ENCODE measurements around the gene PALLD.

The PALLD gene

DNA sequence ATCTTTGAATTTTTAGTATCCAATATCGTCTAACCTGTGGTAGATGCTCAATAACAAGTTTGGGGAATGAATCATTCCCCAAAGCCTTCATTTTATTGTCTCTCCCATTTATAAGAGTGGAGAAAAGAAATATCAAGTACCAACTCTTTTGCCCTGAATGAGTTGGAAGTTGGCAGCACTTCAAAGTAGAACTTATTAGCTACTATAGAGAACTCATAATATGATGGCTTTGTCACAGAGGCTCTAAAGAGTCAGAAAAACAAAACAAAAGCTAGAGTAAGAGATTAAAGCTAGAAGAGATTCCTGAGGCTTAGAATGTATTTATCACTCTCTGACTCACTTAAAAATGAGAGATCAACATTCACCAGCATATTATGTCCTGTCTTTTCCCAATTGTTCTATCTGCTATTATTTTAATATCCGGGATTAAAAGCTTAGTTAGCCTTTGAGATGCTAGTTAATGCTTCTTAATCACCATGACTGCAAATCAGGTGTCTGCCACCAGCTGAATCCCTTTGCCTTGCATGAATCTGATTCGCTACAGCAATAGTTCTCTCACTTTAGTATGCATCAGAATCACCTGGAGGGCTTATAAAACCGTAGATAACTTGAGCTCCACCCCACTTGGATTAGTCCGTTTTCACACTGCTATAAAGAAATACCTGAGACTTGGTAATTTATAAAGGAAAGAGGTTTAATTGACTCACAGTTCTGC is 77.9 kb downstream of the PALLD start:
- Histone ChIP-seq H3K36me3 (ENCODE audit: insufficient read depth, low read length) (no peaks in the 10 kb centered on the region), H3K9me3 (ENCODE audit: low read depth, low read length) (no peaks in the 10 kb centered on the region), H3K9ac (ENCODE audit: insufficient read length) (no peak overlapping the region), H3K4me3 (no peak overlapping the region), H3K27ac (no peak overlapping the region)
- TF ChIP-seq POLR2AphosphoS5 (IDR thresholded peaks at IDR 0.05; ENCODE audit: borderline replicate concordance, low read depth, low read length) (no peak), FOXP2 (optimal IDR thresholded peaks at IDR 0.05; ENCODE audit: control extremely low read depth, extremely low read length, insufficient read depth) (no peak), EZH2 (IDR thresholded peaks at IDR 0.05) (no peak)
- DNase-seq (ENCODE audit: low read depth, low spot score): no peak

- no peak for DNase-seq (ENCODE audit: low read depth, low spot score)
- Histone ChIP-seq H3K9ac (ENCODE audit: insufficient read length) (no peak overlapping the region), H3K27ac (no peak overlapping the region), H3K36me3 (ENCODE audit: insufficient read depth, low read length) (no peaks in the 10 kb centered on the region), H3K4me3 (no peak overlapping the region), H3K9me3 (ENCODE audit: low read depth, low read length) (no peaks in the 10 kb centered on the region)
- TF ChIP-seq POLR2AphosphoS5 (IDR thresholded peaks at IDR 0.05; ENCODE audit: borderline replicate concordance, low read depth, low read length) (no peak), EZH2 (IDR thresholded peaks at IDR 0.05) (no peak), FOXP2 (optimal IDR thresholded peaks at IDR 0.05; ENCODE audit: control extremely low read depth, extremely low read length, insufficient read depth) (no peak)
Observed at GRCh38 chr4:168575473-168575872, 78.6 kb downstream of the PALLD start.

DNA sequence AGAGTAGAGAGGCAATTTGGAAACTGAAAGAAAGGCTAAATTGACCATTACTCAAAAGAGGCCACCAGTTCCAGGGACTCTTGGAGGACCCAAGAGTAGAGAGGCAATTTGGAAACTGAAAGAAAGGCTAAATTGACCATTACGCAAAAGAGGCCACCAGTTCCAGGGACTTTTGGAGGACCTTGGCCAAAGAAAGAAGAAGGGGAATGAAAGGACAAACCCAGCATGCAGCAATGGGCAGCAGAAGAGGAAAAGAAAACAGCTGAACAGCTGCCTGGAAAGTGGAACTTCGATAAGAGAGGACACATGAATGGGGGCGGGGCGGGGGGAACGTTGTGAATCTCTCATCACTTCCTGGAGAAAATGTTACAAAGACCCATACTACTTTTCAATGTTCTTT is 80.8 kb downstream of the PALLD start:
- H3K9ac ChIP-seq (ENCODE audit: insufficient read length): no peak overlapping the region
- no peak overlapping the region for H3K4me3 ChIP-seq
- DNase-seq (ENCODE audit: low read depth, low spot score): no peak
- TF ChIP-seq FOXP2 (optimal IDR thresholded peaks at IDR 0.05; ENCODE audit: control extremely low read depth, extremely low read length, insufficient read depth): no peak
- no peak for TF ChIP-seq EZH2 (IDR thresholded peaks at IDR 0.05)
- TF ChIP-seq POLR2AphosphoS5 (IDR thresholded peaks at IDR 0.05; ENCODE audit: borderline replicate concordance, low read depth, low read length): no peak
- no peaks in the 10 kb centered on the region for H3K9me3 ChIP-seq (ENCODE audit: low read depth, low read length)
- no peak overlapping the region for H3K27ac ChIP-seq
- no peaks in the 10 kb centered on the region for H3K36me3 ChIP-seq (ENCODE audit: insufficient read depth, low read length)

- no peaks in the 10 kb centered on the region for H3K36me3 ChIP-seq (ENCODE audit: insufficient read depth, low read length)
- no peaks in the 10 kb centered on the region for H3K9me3 ChIP-seq (ENCODE audit: low read depth, low read length)
- H3K27ac ChIP-seq: no peak overlapping the region
- no peak for DNase-seq (ENCODE audit: low read depth, low spot score)
- H3K9ac ChIP-seq (ENCODE audit: insufficient read length): no peak overlapping the region
- TF ChIP-seq POLR2AphosphoS5 (IDR thresholded peaks at IDR 0.05; ENCODE audit: borderline replicate concordance, low read depth, low read length) (no peak), FOXP2 (optimal IDR thresholded peaks at IDR 0.05; ENCODE audit: control extremely low read depth, extremely low read length, insufficient read depth) (no peak), EZH2 (IDR thresholded peaks at IDR 0.05) (no peak)
- H3K4me3 ChIP-seq: no peak overlapping the region
Observed at GRCh38 chr4:168580228-168580627, 83.4 kb downstream of the PALLD start.

DNA sequence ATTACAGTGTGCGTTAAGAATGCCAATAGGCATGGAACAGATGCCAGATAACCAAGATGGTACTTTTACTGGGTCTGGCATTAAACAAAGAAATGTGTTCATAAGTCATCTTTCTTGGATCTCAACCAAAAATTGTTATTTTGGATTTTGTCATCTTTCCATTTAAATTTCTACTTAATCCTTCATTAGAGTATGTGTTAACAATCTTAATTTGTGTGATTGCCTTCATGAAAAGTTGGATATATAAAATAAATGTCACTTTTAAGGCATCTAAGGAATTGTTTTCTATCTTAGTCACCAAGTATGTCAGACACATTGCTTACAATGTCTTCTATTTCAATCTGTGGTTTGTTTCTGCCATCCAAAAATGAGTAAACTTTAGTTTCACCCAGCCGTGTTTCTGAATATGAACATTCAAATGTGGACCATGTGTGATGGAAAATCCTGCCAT is 87.5 kb downstream of the PALLD start:
- Histone ChIP-seq H3K9ac (ENCODE audit: insufficient read length) (no peak overlapping the region), H3K4me3 (no peak overlapping the region), H3K9me3 (ENCODE audit: low read depth, low read length) (no peaks in the 10 kb centered on the region), H3K36me3 (ENCODE audit: insufficient read depth, low read length) (no peaks in the 10 kb centered on the region), H3K27ac (no peak overlapping the region)
- TF ChIP-seq FOXP2 (optimal IDR thresholded peaks at IDR 0.05; ENCODE audit: control extremely low read depth, extremely low read length, insufficient read depth) (no peak), POLR2AphosphoS5 (IDR thresholded peaks at IDR 0.05; ENCODE audit: borderline replicate concordance, low read depth, low read length) (no peak), EZH2 (IDR thresholded peaks at IDR 0.05) (no peak)
- no peak for DNase-seq (ENCODE audit: low read depth, low spot score)

DNA sequence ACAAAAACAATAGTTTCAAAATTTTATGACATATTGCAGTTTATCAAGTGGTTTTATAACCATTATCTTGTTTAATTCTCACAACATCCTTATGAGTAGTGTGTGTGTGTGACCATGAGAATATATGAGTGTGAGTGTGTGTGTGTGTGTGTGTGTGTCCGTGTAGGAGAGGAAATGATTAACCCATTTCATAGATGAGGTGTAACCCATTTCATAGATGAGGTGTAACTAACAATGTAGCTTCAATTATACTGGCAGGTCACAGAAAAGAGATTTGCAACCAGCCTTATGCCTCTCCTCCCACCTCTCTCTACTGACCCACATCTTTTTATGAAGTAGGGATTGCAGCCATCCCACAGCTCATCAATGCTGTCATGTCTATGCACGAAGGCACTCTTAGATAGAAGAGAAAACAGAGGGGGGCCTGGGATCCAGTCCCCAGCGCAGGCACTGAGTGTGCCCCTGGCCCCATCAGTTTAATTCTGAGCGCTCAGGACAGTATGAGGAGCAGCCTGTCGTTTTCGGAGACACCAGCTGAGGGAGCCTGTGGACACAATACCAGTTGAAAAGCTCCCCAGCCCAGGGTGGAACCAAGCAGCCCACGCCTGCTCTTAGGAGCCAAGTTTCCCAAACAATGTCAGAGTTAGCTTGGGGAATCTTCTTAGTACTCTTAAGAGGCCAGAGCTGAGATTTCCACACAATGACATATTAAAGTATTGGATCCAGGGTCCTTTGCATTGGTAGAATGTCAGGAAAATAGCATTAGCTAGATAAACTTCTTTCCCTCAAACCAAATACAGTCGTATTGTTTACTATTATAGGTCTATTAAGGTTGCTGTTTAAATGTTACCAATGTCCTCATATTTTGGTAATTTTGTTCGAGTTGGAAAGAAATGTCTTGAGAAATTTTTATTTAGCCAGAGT is 88.6 kb downstream of the PALLD start:
- Histone ChIP-seq H3K9ac (ENCODE audit: insufficient read length) (no peak overlapping the region), H3K27ac (no peak overlapping the region)
- DNase-seq (ENCODE audit: low read depth, low spot score): no peak

GRCh38 chr4:168586926-168587325 is 90.1 kb downstream of the PALLD start:
- Histone ChIP-seq H3K9me3 (ENCODE audit: low read depth, low read length) (no peaks in the 10 kb centered on the region), H3K9ac (ENCODE audit: insufficient read length) (no peak overlapping the region), H3K4me3 (no peak overlapping the region), H3K36me3 (ENCODE audit: insufficient read depth, low read length) (no peaks in the 10 kb centered on the region), H3K27ac (no peak overlapping the region)
- TF ChIP-seq FOXP2 (optimal IDR thresholded peaks at IDR 0.05; ENCODE audit: control extremely low read depth, extremely low read length, insufficient read depth): no peak
- no peak for TF ChIP-seq EZH2 (IDR thresholded peaks at IDR 0.05)
- TF ChIP-seq POLR2AphosphoS5 (IDR thresholded peaks at IDR 0.05; ENCODE audit: borderline replicate concordance, low read depth, low read length): no peak
- no peak for DNase-seq (ENCODE audit: low read depth, low spot score)

More for the DNA sequence above, 88.6 kb downstream of the PALLD start:
- H3K36me3 ChIP-seq (ENCODE audit: insufficient read depth, low read length): no peaks in the 10 kb centered on the region
- no peak overlapping the region for H3K4me3 ChIP-seq
- H3K9me3 ChIP-seq (ENCODE audit: low read depth, low read length): no peaks in the 10 kb centered on the region
- TF ChIP-seq FOXP2 (optimal IDR thresholded peaks at IDR 0.05; ENCODE audit: control extremely low read depth, extremely low read length, insufficient read depth) (no peak), EZH2 (IDR thresholded peaks at IDR 0.05) (no peak), POLR2AphosphoS5 (IDR thresholded peaks at IDR 0.05; ENCODE audit: borderline replicate concordance, low read depth, low read length) (no peak)

- no peak for TF ChIP-seq EZH2 (IDR thresholded peaks at IDR 0.05)
- no peak for TF ChIP-seq FOXP2 (optimal IDR thresholded peaks at IDR 0.05; ENCODE audit: control extremely low read depth, extremely low read length, insufficient read depth)
- no peak for TF ChIP-seq POLR2AphosphoS5 (IDR thresholded peaks at IDR 0.05; ENCODE audit: borderline replicate concordance, low read depth, low read length)
- no peak overlapping the region for H3K9ac ChIP-seq (ENCODE audit: insufficient read length)
- no peak for DNase-seq (ENCODE audit: low read depth, low spot score)
- H3K9me3 ChIP-seq (ENCODE audit: low read depth, low read length): no peaks in the 10 kb centered on the region
- no peak overlapping the region for H3K27ac ChIP-seq
- no peak overlapping the region for H3K4me3 ChIP-seq
- H3K36me3 ChIP-seq (ENCODE audit: insufficient read depth, low read length): no peaks in the 10 kb centered on the region
Observed at GRCh38 chr4:168587411-168588125, 90.7 kb downstream of the PALLD start.

Measured in SK-N-MC (cell line).